GM23338 (cell line): ENCODE measurements around the gene BICRAL.
A peak's percentile ranks its signal among the peaks of the same experiment; 100 is the strongest.

ENCODE experiments used
- CREB1 ChIP-seq: fragments of 250-450 bp; sonication (Bioruptor Pico); IDR thresholded peaks from 2 replicates; pipeline ENCODE4 v1.5.0; 2020; ENCODE audit warnings: low read depth, mild to moderate bottlenecking, moderate library complexity
- EZH2 ChIP-seq: fragments of 200-600 bp; sonication (generic); IDR thresholded peaks from one replicate; pipeline ENCODE4 v1.8.0; 2017; ENCODE audit warnings: antibody characterized with exemption, mild to moderate bottlenecking, low read depth; ENCODE audit not compliant: unreplicated experiment
- EZH2phosphoT487 ChIP-seq: fragments of 200-600 bp; sonication (generic); IDR thresholded peaks from one replicate; pipeline ENCODE4 v1.8.1; 2018; ENCODE audit warnings: antibody characterized with exemption; ENCODE audit not compliant: unreplicated experiment
- JUNB ChIP-seq: IDR thresholded peaks from one replicate; pipeline ENCODE4 v1.6.1; 2016; ENCODE audit warnings: antibody characterized with exemption; ENCODE audit not compliant: unreplicated experiment
- NANOG ChIP-seq: IDR thresholded peaks from 2 replicates; pipeline ENCODE4 v1.6.1; 2016; ENCODE audit warnings: antibody characterized with exemption, borderline replicate concordance
- POLR2AphosphoS5 ChIP-seq: IDR thresholded peaks from 2 replicates; pipeline ENCODE4 v1.6.1; 2016; ENCODE audit warnings: antibody characterized with exemption, low read depth
- STAT1 ChIP-seq: IDR thresholded peaks from one replicate; pipeline ENCODE4 v1.6.1; 2016; ENCODE audit warnings: antibody characterized with exemption; ENCODE audit not compliant: unreplicated experiment
- ZNF114 ChIP-seq: fragments of 250-450 bp; sonication (Bioruptor Pico); IDR thresholded peaks from 2 replicates; pipeline ENCODE4 v1.5.0; 2020; ENCODE audit warnings: mild to moderate bottlenecking, moderate library complexity
- ZNF331 ChIP-seq: fragments of 250-450 bp; sonication (Bioruptor Pico); IDR thresholded peaks from 2 replicates; pipeline ENCODE4 v1.5.0; 2020; ENCODE audit warnings: low read depth, mild to moderate bottlenecking, moderate library complexity
- TF ChIP-seq, protein P1 (sequence below), 2 experiments: fragments of 200-600 bp in 1 of 2; sonication (generic) in 1 of 2; conservative IDR thresholded peaks; 2 replicates each; pipeline versions ENCODE4 v1.5.1 to v1.6.1; 2016 to 2017; ENCODE audit warnings: antibody characterized with exemption in 2 of 2, low read depth in 2 of 2, mild to moderate bottlenecking in 2 of 2, moderate library complexity in 1 of 2
- TF ChIP-seq, protein P2 (sequence below): IDR thresholded peaks from one replicate; pipeline ENCODE4 v1.6.1; 2018; ENCODE audit warnings: antibody characterized with exemption; ENCODE audit not compliant: unreplicated experiment
- TF ChIP-seq, protein P3 (sequence below): IDR thresholded peaks from 2 replicates; pipeline ENCODE4 v1.6.1; 2016; ENCODE audit warnings: antibody characterized with exemption

DNA sequence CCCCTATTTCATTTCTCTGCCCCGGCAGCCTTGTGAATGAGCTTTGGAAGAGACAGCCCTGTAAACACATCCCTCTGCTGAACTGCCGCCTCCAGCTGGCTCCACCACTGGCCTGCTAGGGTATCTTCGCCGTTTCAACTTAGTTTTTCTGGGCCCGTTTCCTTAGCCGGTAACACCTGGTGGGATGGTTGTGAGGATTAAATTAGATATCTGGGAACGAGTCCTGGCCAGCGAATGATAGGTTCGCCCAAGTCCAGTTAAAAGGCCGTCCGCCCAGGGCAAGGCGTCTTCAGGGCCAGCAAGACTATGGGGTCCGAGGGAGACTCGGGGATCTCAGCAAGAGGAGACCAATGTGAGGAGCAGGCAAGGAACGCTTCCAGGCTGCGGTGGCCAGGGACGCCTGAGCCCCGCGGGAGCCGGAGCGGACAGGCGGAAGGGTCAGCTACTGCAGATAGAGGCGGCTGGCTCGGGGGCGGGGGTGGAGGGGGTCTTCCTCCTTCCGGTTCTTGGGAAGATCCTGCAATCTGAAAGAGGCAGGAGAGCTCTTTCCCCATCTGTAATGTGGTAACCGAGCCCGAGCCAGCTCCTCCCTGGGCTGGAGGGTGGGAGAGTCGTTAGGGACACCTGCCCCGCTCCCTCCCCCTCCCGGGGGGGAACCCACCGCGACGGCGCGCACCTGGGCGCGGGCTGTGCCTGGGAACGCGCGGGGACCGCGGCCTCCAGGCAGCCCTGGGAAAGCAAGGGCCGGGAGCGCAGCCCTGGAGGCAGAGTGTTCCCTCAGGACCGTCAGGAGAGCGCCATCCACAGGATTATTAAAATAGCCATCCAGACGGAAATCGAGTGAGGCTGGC, 129.5 kb downstream of the BICRAL start:
- TF ChIP-seq, protein P1, sequence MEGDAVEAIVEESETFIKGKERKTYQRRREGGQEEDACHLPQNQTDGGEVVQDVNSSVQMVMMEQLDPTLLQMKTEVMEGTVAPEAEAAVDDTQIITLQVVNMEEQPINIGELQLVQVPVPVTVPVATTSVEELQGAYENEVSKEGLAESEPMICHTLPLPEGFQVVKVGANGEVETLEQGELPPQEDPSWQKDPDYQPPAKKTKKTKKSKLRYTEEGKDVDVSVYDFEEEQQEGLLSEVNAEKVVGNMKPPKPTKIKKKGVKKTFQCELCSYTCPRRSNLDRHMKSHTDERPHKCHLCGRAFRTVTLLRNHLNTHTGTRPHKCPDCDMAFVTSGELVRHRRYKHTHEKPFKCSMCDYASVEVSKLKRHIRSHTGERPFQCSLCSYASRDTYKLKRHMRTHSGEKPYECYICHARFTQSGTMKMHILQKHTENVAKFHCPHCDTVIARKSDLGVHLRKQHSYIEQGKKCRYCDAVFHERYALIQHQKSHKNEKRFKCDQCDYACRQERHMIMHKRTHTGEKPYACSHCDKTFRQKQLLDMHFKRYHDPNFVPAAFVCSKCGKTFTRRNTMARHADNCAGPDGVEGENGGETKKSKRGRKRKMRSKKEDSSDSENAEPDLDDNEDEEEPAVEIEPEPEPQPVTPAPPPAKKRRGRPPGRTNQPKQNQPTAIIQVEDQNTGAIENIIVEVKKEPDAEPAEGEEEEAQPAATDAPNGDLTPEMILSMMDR (conservative IDR thresholded peaks at IDR 0.05; ENCODE audit: low read depth in 2 of 2): peak; percentile 46 to 60
- TF ChIP-seq POLR2AphosphoS5 (peak; percentile 71), EZH2 (no peak), JUNB (no peak), NANOG (no peak), CREB1 (CRISPR knock-in tag) (no peak), EZH2phosphoT487 (no peak), STAT1 (no peak), ZNF114 (CRISPR knock-in tag) (no peak), ZNF331 (CRISPR knock-in tag) (no peak)
- TF ChIP-seq, protein P2, sequence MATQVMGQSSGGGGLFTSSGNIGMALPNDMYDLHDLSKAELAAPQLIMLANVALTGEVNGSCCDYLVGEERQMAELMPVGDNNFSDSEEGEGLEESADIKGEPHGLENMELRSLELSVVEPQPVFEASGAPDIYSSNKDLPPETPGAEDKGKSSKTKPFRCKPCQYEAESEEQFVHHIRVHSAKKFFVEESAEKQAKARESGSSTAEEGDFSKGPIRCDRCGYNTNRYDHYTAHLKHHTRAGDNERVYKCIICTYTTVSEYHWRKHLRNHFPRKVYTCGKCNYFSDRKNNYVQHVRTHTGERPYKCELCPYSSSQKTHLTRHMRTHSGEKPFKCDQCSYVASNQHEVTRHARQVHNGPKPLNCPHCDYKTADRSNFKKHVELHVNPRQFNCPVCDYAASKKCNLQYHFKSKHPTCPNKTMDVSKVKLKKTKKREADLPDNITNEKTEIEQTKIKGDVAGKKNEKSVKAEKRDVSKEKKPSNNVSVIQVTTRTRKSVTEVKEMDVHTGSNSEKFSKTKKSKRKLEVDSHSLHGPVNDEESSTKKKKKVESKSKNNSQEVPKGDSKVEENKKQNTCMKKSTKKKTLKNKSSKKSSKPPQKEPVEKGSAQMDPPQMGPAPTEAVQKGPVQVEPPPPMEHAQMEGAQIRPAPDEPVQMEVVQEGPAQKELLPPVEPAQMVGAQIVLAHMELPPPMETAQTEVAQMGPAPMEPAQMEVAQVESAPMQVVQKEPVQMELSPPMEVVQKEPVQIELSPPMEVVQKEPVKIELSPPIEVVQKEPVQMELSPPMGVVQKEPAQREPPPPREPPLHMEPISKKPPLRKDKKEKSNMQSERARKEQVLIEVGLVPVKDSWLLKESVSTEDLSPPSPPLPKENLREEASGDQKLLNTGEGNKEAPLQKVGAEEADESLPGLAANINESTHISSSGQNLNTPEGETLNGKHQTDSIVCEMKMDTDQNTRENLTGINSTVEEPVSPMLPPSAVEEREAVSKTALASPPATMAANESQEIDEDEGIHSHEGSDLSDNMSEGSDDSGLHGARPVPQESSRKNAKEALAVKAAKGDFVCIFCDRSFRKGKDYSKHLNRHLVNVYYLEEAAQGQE: no peak
- TF ChIP-seq, protein P3, sequence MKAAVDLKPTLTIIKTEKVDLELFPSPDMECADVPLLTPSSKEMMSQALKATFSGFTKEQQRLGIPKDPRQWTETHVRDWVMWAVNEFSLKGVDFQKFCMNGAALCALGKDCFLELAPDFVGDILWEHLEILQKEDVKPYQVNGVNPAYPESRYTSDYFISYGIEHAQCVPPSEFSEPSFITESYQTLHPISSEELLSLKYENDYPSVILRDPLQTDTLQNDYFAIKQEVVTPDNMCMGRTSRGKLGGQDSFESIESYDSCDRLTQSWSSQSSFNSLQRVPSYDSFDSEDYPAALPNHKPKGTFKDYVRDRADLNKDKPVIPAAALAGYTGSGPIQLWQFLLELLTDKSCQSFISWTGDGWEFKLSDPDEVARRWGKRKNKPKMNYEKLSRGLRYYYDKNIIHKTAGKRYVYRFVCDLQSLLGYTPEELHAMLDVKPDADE: 0 out of 2 replicates have a peak, but pooled peaks have one; percentile 9
